Fibroblast of skin of right biceps (primary cell): ENCODE data around the gene LDLRAP1.

Source experiments
- DNase-seq: peaks from one replicate; pipeline ENCODE4 v3.0.0-alpha.2; 2013

Gene LDLRAP1

GRCh38 chr1:25544243-25544764 lies 898 bp downstream of the LDLRAP1 start:
- DNase-seq, result no peak

- DNase-seq, result no peak
These were observed 1.4 kb downstream of the LDLRAP1 start for GRCh38 chr1:25544819-25545218.

DNA sequence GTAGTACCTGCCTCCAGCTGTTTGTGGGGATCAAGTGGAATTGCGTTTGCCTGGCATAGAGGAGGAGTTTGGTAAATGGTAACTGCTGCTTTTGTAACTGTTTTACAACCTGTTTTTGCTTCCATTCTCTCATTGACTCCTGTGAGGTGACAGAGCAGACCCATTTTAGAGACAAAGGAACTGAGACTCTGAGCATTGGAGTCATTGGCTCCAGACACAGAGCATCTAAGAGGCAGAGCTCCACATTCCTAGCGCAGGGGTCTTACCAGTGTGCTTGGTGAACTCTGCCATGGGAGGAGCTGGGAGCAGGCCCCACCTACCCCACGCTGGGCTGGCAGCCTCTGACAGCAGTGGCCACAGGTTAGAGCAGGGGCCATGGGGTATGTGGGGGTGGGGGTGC lies 2.4 kb downstream of the LDLRAP1 start:
- no peak for DNase-seq

DNA sequence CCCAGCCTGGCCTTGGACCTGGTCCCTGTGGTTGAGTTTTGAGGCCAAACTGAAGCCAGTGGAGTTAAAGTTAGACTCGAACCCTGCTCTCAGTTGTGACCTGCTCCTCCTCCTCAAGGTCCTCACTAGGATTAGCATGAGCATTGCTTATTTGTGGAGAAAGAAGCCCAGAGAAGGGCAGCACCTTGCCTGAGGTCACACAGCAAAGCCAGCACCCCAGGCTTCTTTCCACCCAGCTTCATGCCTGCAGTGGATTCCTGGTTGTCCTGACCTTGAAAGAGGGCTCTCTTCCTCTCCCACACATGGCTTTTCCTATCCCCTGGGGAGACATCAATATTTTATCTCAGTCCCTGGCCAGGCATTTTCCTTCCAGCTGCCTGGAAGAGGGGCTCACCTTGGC lies 2.8 kb downstream of the LDLRAP1 start:
- DNase-seq, result no peak

GRCh38 chr1:25548601-25549000 lies 5.2 kb downstream of the LDLRAP1 start:
- DNase-seq, result no peak

- peak; percentile 57 for DNase-seq
These were observed 6.1 kb downstream of the LDLRAP1 start for GRCh38 chr1:25549273-25550154.

- DNase-seq, result peak; percentile 58
These were observed 6.7 kb downstream of the LDLRAP1 start for GRCh38 chr1:25550155-25550506.

DNA sequence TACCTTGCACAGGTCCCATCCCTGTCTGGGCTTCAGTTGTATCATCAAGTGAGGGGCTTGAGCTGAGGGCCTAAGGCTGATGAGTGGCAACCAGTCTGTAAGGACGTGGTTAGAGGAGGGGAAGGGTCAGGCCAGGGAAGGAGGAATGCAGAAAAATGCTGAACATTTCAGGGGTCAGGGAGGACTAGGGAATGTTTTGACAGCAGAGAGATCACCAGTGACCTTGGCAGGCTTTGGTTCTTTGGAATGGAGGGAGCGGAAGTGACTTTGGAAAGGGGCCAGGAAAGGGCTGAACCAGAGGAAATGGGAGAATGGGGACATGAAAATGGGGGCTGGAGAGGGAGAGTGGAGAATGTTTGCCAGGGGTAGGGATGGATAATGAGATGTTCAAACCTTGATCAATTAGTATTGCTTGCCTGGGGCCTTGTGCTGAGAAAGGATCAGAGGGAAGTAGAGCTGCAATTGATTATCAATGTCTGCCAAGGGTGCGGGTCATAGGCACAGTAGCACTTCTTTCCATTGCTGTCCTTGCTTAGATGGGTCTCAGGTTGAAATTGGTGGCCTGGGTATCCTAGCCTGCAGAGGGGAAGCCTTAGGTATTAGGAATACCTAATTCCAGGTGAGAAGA lies 7.4 kb downstream of the LDLRAP1 start:
- peak; percentile 33 for DNase-seq

DNA sequence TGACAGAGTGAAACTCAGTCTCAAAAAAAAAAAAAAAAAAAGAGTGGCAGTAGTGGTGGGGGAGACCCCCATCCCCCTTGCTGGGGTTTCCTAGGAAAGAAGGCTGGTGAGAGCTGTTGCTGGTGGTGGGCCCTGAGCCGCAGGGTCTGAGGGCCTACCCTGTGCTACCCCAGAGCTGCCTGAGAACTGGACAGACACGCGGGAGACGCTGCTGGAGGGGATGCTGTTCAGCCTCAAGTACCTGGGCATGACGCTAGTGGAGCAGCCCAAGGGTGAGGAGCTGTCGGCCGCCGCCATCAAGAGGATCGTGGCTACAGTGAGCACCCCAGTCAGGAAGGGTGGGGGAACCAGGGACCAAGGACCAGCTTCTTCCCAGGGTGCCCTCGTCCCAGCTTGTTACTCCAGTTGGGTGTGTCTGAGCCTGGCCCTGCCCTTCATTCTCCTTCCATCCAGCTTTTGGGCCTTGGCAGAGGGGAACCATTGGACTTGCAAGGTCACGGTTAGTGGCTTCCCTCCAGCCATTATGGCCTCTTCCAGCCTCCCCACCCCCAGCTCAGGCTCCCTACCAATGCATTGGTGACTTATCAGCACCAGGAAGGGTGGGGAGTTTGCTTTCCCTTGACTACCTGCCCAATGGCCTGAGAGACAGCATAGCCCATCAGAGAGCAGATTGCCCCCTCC lies 10.5 kb downstream of the LDLRAP1 start:
- DNase-seq, result no peak

- no peak for DNase-seq
These were observed 11.0 kb downstream of the LDLRAP1 start for GRCh38 chr1:25554430-25554780.

GRCh38 chr1:25554886-25555752 lies 11.7 kb downstream of the LDLRAP1 start:
- DNase-seq, result no peak

DNA sequence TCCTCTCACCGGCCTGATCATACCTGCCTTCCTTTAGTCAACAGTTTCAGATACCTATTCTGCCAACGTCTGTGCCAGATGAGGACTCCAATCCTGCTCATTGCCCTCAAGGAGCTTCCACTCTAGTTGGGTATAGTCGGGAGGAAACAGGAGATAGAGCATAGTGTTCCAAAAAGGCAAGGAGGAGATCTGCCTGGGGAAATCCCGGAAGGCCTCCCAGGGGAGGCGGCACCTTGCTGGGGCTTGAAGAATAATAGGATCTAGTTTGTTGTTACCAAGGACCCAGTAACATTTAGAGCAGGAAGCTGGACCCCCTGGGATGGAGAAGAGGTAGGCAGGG lies 12.3 kb downstream of the LDLRAP1 start:
- no peak for DNase-seq

GRCh38 chr1:25556132-25556670 lies 12.8 kb downstream of the LDLRAP1 start:
- DNase-seq, result no peak

- DNase-seq, result peak; percentile 59
These were observed 13.5 kb downstream of the LDLRAP1 start for GRCh38 chr1:25556791-25557476.

GRCh38 chr1:25557543-25557942 lies 14.1 kb downstream of the LDLRAP1 start:
- no peak for DNase-seq

DNA sequence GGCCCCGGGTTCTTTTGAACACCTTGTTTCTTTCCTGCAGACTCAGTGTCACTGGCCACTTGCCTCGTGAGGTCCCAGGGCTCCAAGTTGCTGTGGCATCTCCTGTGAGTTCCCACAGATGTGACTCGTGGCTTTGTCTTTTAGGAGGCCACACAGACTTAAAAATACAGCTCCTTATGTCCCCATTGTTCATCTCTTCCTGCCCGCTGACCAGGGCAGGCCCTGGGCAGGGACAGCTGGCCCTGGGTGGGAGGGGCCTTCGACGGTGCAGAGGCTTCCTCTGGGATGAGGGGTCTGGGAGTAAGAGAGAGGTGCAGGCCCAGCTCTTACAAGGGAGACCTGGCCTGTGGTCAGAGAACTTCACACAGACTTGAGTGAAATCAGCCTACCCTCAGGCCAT lies 15.6 kb downstream of the LDLRAP1 start:
- no peak for DNase-seq

GRCh38 chr1:25560001-25560400 lies 16.6 kb downstream of the LDLRAP1 start:
- no peak for DNase-seq

DNA sequence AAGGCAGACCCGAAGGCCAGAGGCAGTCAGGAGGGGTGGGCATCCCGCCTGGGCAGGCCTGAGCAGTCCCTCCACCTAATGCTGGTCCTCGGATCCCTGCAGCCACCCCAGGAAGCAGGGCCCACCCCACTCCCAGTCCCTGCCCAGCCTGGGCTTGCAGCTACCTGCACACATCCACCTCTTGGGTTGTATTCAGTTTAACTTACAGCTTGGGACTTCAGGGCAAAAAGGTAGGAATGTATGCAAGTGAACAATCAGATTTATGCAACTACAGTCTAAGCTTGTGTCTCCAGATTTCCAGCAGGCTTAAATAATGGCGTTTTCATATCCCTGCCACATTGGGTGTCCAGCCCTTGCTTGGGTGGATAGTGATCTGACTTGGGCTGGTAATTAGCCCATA lies 17.4 kb downstream of the LDLRAP1 start:
- DNase-seq, result no peak

DNA sequence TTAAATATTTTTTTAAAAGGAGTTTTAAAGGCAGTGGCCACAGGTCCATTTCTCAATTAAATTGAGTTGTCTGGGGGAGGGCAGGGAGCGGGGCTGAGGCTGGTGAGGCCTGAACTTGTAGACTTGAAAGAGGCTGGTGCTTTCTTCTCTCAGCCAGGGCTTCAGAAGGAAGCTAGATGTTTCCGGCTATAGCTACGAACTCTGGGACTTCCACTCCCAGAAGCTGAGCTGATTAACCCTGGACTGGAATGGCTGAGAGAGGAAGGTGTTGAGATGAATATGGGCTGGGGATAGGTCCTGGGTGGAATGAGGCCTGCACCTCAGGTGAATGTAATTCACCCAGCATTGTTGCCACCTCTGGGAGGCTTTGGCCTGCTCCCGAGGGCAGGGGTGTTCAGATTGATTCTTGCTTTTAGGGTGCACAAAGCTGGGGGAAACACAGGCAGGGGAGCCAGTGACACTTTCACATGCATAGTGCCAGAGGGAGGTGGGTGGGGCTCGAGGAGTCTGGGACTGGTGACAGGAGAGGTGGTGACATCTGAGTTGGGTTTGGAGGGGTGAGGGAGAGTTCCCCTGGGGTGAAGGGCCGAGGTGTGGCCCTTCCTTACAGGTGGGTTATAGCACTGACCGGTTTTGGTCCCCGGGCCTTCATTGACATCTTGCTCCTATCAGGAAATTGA lies 18.2 kb downstream of the LDLRAP1 start:
- no peak for DNase-seq

- no peak for DNase-seq
These were observed 18.9 kb downstream of the LDLRAP1 start for GRCh38 chr1:25562101-25562927.

DNA sequence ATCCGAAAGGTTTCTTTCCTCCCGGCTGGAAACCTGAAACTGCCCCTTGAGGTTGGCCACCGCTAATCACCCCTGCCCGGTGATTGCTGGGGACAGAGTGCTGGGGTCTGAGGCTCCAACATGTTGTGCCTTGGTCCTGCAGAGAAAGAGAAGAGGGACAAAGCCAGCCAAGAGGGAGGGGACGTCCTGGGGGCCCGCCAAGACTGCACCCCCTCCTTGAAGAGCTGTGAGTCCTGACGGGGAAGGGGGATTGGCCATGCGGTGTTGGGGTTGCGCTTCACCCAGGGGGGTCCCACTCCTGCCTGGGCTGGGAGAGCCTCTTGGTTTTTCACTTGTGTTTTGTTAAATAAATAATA lies 19.5 kb downstream of the LDLRAP1 start:
- DNase-seq, result no peak
